DMS 273 (cell line): Measurements from ENCODE around the gene CCNK.
A peak's percentile ranks its signal among the peaks of the same experiment; 100 is the strongest.

ENCODE experiments used
- DNase-seq: peaks from one replicate; lab custom pipeline; 2025; ENCODE audit not compliant: unreplicated experiment; lab: John Stamatoyannopoulos, UW

Gene CCNK

DNA sequence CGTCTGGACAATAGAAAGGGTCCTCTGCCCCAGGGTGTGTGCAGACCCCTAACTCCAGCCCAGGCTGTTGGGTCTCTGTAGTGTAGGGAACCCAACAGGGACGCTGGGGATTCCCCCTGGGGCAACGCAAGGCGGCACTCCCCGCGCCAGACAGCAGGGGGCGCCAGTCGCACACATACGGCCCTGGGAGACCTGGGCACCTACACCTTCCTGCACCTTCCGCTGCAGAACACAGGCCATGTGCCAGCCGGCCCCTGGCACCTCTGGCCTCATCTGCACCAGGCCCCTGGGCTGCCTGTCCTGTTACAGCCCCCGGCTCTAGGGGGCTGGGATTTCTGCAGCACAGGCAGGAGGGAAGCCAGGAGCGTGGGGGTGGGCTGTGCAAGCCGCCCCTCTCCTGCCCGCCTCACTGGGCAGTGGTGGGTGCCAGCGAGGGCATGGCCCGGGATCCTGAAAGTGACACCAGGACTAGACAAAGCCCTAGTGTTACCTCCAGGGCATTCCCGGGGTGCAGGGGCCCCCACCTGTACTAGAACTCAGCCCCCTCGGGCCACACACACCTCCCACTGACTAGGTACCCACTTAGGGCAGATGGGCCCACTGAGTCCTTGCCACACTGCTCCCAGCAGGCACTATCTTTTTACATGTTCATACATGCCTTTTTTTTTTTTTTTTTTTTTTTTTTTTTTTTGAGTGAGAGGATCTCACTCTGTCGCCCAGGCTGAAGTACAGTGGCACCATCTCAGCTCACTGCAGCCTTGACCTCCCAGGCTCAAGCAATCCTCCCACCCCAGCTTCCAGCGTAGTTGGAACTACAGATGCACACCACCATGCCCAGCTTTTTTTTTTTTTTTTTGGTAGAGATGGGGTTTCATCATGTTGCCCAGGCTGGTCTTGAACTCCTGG lies 37.5 kb downstream of the CCNK start:
- DNase-seq: peak; percentile 83

GRCh38 chr14:99519347-99519881 lies 38.2 kb downstream of the CCNK start:
- DNase-seq: no peak

GRCh38 chr14:99519931-99520421 lies 38.8 kb downstream of the CCNK start:
- DNase-seq: no peak

- DNase-seq: peak; percentile 38
These were observed 39.4 kb downstream of the CCNK start for GRCh38 chr14:99520571-99521081.

DNA sequence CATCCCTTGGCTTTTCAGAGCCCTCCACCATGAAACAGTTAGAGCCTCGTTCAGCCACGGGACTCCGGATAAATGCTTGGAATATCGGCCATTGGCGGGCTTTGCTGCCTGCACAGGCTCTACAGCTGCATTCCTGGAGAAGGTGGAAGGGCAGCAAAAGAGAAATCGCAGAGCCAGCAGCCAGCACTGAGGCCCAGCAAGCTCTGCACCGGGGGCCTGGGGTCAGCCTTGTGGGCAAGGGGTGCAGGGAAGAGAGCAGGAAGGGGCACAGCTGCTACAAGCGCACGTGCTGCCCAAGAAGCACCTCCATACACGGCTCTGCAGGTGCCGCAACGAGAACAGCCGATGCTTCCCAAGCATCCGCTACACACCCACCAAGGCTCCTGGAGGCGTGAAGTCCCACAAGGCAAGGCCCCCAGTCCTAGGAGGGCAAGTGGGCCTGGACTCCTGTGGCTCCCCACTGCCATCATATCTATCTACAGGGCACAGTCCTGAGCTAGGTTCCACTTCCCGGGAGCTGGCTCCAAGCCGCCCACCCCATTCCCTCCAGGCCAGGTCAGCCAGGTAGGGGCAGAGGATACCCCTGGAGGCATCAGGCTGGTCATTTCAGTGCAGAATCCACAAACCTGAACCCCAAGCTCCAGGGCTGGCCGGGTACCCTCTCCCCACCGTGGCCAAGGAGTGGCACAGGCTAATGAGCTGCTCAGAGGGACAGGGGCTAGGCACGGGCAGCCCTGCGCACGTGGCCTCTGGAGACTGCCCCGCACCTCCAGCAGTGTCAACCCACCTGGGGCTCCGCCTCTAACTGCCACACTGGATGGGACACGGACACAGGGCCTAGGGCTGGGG lies 40.2 kb downstream of the CCNK start:
- DNase-seq: no peak

GRCh38 chr14:99522025-99522401 lies 40.8 kb downstream of the CCNK start:
- DNase-seq: no peak

GRCh38 chr14:99522457-99522891 lies 41.3 kb downstream of the CCNK start:
- DNase-seq: peak; percentile 57

GRCh38 chr14:99522934-99523703 lies 41.9 kb downstream of the CCNK start:
- DNase-seq: no peak

- DNase-seq: no peak
These were observed 42.5 kb downstream of the CCNK start for GRCh38 chr14:99523704-99524055.

GRCh38 chr14:99524091-99524661 lies 43.0 kb downstream of the CCNK start:
- DNase-seq: no peak

DNA sequence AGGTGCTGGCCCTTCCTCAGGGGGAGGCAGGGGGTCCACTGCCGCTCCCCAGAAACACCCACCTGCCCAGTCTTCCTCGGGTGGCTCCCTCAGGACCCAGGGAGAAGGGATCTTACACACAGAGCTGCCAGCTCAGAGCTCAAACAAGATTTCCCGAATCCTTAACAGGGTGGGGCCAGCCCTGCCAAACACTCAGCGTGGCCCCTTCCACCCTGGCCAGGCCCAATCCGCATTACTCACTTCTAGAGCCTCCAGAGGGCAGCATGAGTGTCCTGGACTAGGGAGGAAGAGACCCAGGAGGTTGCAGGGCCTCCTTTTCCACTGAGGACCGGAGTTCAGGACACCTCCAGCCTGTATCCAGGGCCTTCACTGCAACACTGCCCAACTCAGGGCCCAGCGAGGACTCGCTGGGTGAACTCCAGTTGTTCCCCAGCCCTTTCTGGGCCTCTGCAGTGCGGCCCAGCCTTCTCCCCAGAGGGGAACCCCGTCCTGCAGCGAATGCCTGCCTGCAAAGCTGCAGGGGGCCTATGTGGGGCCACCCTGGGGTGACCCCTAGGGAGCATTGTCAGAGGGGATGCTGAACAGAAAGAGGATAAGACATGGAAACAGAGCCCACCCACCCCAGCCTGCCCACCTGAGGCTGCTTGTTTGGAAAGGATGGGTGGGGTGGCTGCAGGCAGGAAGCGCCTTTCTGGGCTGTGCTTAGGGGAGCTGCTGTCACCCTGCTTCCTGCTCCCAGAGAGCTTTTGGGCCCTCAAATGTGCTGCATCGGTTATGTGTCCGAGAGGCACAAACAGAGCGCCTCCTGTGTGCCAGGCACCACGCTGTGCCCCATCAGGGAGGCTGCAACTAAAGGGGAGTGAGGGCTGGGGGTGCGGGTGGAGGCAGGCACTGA lies 43.8 kb downstream of the CCNK start:
- DNase-seq: peak; percentile 66

GRCh38 chr14:99525699-99526080 lies 44.5 kb downstream of the CCNK start:
- no peak for DNase-seq

- no peak for DNase-seq
These were observed 45.8 kb downstream of the CCNK start for GRCh38 chr14:99527026-99527425.

- no peak for DNase-seq
These were observed 46.3 kb downstream of the CCNK start for GRCh38 chr14:99527427-99528076.

DNA sequence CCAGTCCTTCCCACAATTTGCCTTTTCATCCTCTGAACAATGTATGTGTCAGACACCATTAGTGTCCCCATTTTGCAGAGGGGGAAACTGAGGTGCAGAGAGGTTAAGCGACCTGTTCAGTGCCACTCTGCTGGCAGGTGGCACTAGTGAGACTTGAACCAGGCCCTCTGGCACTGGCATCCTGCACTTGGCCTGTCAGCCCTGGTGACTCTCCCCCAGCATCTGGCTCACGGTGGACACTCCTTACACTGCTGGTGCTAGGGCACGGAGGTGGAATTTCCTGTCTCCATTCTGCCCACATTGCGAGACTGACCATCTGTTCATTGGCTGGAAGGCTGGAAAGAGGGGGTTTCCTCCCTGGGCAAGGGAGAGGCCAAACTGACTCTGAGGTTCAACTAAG lies 48.7 kb downstream of the CCNK start:
- peak; percentile 53 for DNase-seq

DNA sequence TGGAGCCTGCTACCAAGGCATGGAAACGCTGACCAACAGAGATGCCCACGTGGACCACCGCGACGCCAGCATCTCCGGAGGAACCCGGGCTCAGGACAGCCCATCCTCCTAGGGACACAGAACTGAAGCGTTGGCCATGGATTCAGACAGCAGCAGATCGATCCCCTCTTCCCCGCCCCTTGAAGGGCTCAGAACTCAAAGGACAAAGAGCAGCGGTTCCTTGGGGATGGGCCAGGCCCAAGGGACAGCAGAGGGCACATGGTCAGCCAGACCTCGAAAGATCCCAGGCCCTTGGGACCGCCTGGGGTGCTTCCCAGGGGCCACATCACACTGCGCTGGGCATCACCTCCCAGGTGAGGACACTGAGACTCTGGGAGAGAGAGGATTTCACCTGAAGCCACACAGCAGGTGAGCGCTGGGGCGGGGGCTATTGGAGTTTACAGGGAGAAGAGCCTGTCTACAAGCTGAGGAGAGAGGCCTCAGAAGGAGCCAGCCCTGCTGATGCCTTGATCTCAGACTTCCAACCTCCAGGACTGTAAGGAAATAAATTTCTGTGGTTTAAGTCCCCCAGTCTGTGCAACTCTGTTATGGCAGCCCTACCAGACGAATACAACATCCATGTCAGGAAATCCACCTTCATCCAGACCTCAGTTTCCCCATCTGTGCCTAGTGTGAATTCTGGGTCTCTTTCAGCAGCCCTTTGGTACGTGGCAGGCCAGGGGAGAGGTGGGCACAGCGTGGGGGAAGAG lies 49.4 kb downstream of the CCNK start:
- no peak for DNase-seq

- DNase-seq: peak; percentile 28
These were observed 50.3 kb downstream of the CCNK start for GRCh38 chr14:99531251-99532096.
